Upper lobe of left lung (tissue), 6 donors: ENCODE data around the gene PASD1. TPM values are rescaled to one million over a fixed set of nuclear protein-coding genes. Genes with fewer than 3 reads are reported as not detected.
A peak's percentile ranks its signal among the peaks of the same experiment; 100 is the strongest.
"Not testable (repeated sequence)": the region's sequence is repeated elsewhere in the genome, so short reads cannot be mapped to it uniquely, and the experiment has no call there.

Experiments
- ATAC-seq, 2 donors: fragments of 200-7000 bp; cut with Tn5 transposase; one replicate each; pipeline ENCODE4 v1.9.1; 2022; ENCODE audit warnings: mild to moderate bottlenecking in 2 of 2, moderate library complexity in 2 of 2; ENCODE audit not compliant: low FRiP score in 2 of 2
- DNase-seq, 2 donors: peaks; one replicate each; pipeline ENCODE4 v3.0.0-alpha.2; 2019 to 2020
- H3K27ac ChIP-seq, 4 donors: fragments of 200-600 bp; sonication (generic); one replicate each; pipeline ENCODE4 v1.5.1; 2016 to 2019
- H3K27me3 ChIP-seq, 4 donors: fragments of 200-600 bp; sonication (generic); one replicate each; pipeline ENCODE4 v1.5.1; 2017 to 2019
- H3K36me3 ChIP-seq, 4 donors: fragments of 200-600 bp; sonication (generic); one replicate each; pipeline ENCODE4 v1.5.1; 2016 to 2019
- H3K4me1 ChIP-seq, 4 donors: fragments of 200-600 bp; sonication (generic); one replicate each; pipeline ENCODE4 v1.5.1; 2018 to 2019
- H3K4me3 ChIP-seq, 4 donors: fragments of 200-600 bp; sonication (generic); one replicate each; pipeline ENCODE4 v1.5.1; 2017 to 2019; ENCODE audit warnings: mild to moderate bottlenecking in 2 of 4, moderate library complexity in 1 of 4
- H3K9me3 ChIP-seq, 4 donors: fragments of 200-600 bp; sonication (generic); one replicate each; pipeline ENCODE4 v1.5.1; 2018 to 2019
- CTCF ChIP-seq, 6 experiments: fragments of 450-650 bp in 4 of 6; fragments of 200-600 bp in 2 of 6; sonication (generic) in 2 of 6; IDR thresholded peaks; one replicate each; pipeline ENCODE4 v1.5.1; 2016 to 2019; ENCODE audit warnings: antibody characterized with exemption in 6 of 6
- EP300 ChIP-seq, 4 donors: sonication (generic); formaldehyde crosslinking; IDR thresholded peaks; one replicate each; pipeline ENCODE4 v1.5.1; 2017; ENCODE audit warnings: antibody characterized with exemption in 4 of 4, control low read depth in 2 of 4
- POLR2A ChIP-seq, 4 donors: fragments of 450-650 bp; IDR thresholded peaks; one replicate each; pipeline ENCODE4 v1.5.1; 2016 to 2017; ENCODE audit warnings: antibody characterized with exemption in 4 of 4, mild to moderate bottlenecking in 2 of 4
- POLR2AphosphoS5 ChIP-seq, 2 donors: sonication (generic); formaldehyde crosslinking; IDR thresholded peaks; one replicate each; pipeline ENCODE4 v1.5.1; 2017; ENCODE audit warnings: antibody characterized with exemption in 2 of 2
- WGBS, 2 donors: methylation state at CpG; one replicate each; pipeline ENCODE4 v1.1.5; 2017 to 2018; 5-methylcytosine and 5-hydroxymethylcytosine counted together
- total RNA-seq, 6 donors: library from RNA; depleted of rRNA in 4 of 6; stranded (reverse); fragments of >200 nt in 4 of 6; gene quantifications; one replicate each; pipeline versions ENCODE4 v1.1.0 to v1.2.1, GENCODE V29; 2016 to 2021
- donor health status: DM: no; HTN: no; CAD: no; lungs with moderate emphysema.
- donor health status: DM: no; HTN: yes; CAD: no; lungs with severe emphysema.

PASD1 gene
- total RNA-seq, 6 donors from 2014 or later: not detected

- peaks cover 0 to 10% (median 0%) of the 10 kb centered on the region in 4 donors for H3K4me1 ChIP-seq
- H3K9me3 ChIP-seq: no peaks in the 10 kb centered on the region
- DNase-seq (peak in 1 of 2 donors; percentile 16), ATAC-seq (no peak)
- no peak overlapping the region for H3K27ac ChIP-seq
- H3K36me3 ChIP-seq: no peaks in the 10 kb centered on the region
- no peak for TF ChIP-seq POLR2A (IDR thresholded peaks at IDR 0.05)
- no peak for TF ChIP-seq POLR2AphosphoS5 (IDR thresholded peaks at IDR 0.05)
- TF ChIP-seq EP300 (IDR thresholded peaks at IDR 0.05): no peak
- no peak for TF ChIP-seq CTCF (IDR thresholded peaks at IDR 0.05)
- H3K27me3 ChIP-seq: peaks cover 0 to 5% (median 0%) of the 10 kb centered on the region in 4 donors
- WGBS, 2 donors: 88 to 92% methylated on average over 2 to 6 of the region's 6 CpGs
- H3K4me3 ChIP-seq: no peak overlapping the region
These were observed 129.3 kb downstream of the PASD1 start for GRCh38 chrX:151692825-151693224.

- WGBS, 2 donors: 74 to 90% methylated on average over 7 to 12 of the region's 12 CpGs
- no peaks in the 10 kb centered on the region for H3K36me3 ChIP-seq
- no peak for ATAC-seq
These were observed 130.6 kb downstream of the PASD1 start for GRCh38 chrX:151694121-151694520.

GRCh38 chrX:151694661-151695582, 131.4 kb downstream of the PASD1 start, which contains the start of gene PRRG3:
Gene PRRG3 (plus strand): TSS chrX:151695458. CDS start chrX:151698815, 3,357 bp downstream.
- H3K27me3 ChIP-seq: peaks cover 0 to 5% (median 0%) of the 10 kb centered on the region in 4 donors
- no peaks in the 10 kb centered on the region for H3K36me3 ChIP-seq
- H3K4me1 ChIP-seq: peaks cover 0 to 10% (median 0%) of the 10 kb centered on the region in 4 donors
- H3K4me3 ChIP-seq: peak within 1 kb of the TSS in 3 of 4 donors; percentile 29 to 37 (median 36)
- H3K27ac ChIP-seq: no peak within 1 kb of the TSS
- WGBS, 2 donors: 2 to 42% methylated on average over 11 to 40 of the region's 100 CpGs
- peak; percentile 18 to 73 for DNase-seq
- peak in 1 of 2 donors; percentile 57 for ATAC-seq
- TF ChIP-seq POLR2AphosphoS5 (IDR thresholded peaks at IDR 0.05): no peak
- TF ChIP-seq EP300 (IDR thresholded peaks at IDR 0.05): no peak
- no peak for TF ChIP-seq POLR2A (IDR thresholded peaks at IDR 0.05)
- no peak for TF ChIP-seq CTCF (IDR thresholded peaks at IDR 0.05)
- no peaks in the 10 kb centered on the region for H3K9me3 ChIP-seq

More at GRCh38 chrX:151694121-151694520, 130.6 kb downstream of the PASD1 start:
- H3K27me3 ChIP-seq: peaks cover 0 to 5% (median 0%) of the 10 kb centered on the region in 4 donors
- no peak overlapping the region for H3K4me3 ChIP-seq
- TF ChIP-seq EP300 (IDR thresholded peaks at IDR 0.05) (no peak), POLR2AphosphoS5 (IDR thresholded peaks at IDR 0.05) (no peak), POLR2A (IDR thresholded peaks at IDR 0.05) (no peak), CTCF (IDR thresholded peaks at IDR 0.05) (no peak)
- H3K27ac ChIP-seq: no peak overlapping the region
- no peaks in the 10 kb centered on the region for H3K9me3 ChIP-seq
- H3K4me1 ChIP-seq: peaks cover 0 to 10% (median 0%) of the 10 kb centered on the region in 4 donors
- peak in 1 of 2 donors; percentile 0 for DNase-seq

GRCh38 chrX:151695583-151696340, 132.3 kb downstream of the PASD1 start:
- peak in 1 of 2 donors; percentile 4 for DNase-seq
- WGBS, 2 donors: 27 to 56% methylated on average over 7 to 19 of the region's 19 CpGs
- H3K27me3 ChIP-seq: peaks cover 0 to 5% (median 0%) of the 10 kb centered on the region in 4 donors

GRCh38 chrX:151697082-151697481, 133.6 kb downstream of the PASD1 start:
- H3K4me3 ChIP-seq, H3K27ac ChIP-seq, H3K9me3 ChIP-seq, H3K27me3 ChIP-seq, H3K36me3 ChIP-seq: not testable (repeated sequence)
- 93 to 96% methylated on average over 8 of the region's 8 CpGs for WGBS, 2 donors
- H3K4me1 ChIP-seq: peaks cover 0 to 10% (median 0%) of the 10 kb centered on the region in 4 donors
- DNase-seq: peak in 1 of 2 donors; percentile 2
- ATAC-seq: peak in 1 of 2 donors; percentile 50

More at GRCh38 chrX:151695583-151696340, 132.3 kb downstream of the PASD1 start:
- peak overlapping the region in 3 of 4 donors; percentile 29 to 37 (median 36) for H3K4me3 ChIP-seq
- H3K27ac ChIP-seq: no peak overlapping the region
- no peak for TF ChIP-seq POLR2A (IDR thresholded peaks at IDR 0.05)
- no peak for TF ChIP-seq CTCF (IDR thresholded peaks at IDR 0.05)
- no peak for TF ChIP-seq POLR2AphosphoS5 (IDR thresholded peaks at IDR 0.05)
- TF ChIP-seq EP300 (IDR thresholded peaks at IDR 0.05): no peak
- H3K4me1 ChIP-seq: peaks cover 0 to 10% (median 0%) of the 10 kb centered on the region in 4 donors
- no peaks in the 10 kb centered on the region for H3K9me3 ChIP-seq
- peak in 1 of 2 donors; percentile 38 for ATAC-seq
- no peaks in the 10 kb centered on the region for H3K36me3 ChIP-seq
